SK-N-SH (cell line): ENCODE results near the gene EEA1. TPM values are rescaled to one million over a fixed set of nuclear protein-coding genes. Genes with fewer than 3 reads are reported as not detected.

Experiments used
- CTCF ChIA-PET: fragments of 300-600, 350-600 bp; formaldehyde crosslinking; extraction: SDS; loops from one replicate; lab custom pipeline; 2021; lab: Yijun Ruan, JAX
- POLR2A ChIA-PET: fragments of 350-600 bp; sonication (Branson Sonifier 250); formaldehyde crosslinking; extraction: SDS; loops from one replicate; lab custom pipeline; 2020; ENCODE audit warnings: antibody characterized with exemption, inconsistent platforms; lab: Yijun Ruan, JAX
- DNase-seq: peaks from one replicate; pipeline ENCODE4 v3.0.0; 2012
- H2AFZ ChIP-seq: fragments of 200-600 bp; sonication (generic); 2 replicates; pipeline ENCODE4 v1.8.1; 2016; ENCODE audit warnings: antibody characterized with exemption, mild to moderate bottlenecking, low read depth
- H3F3A ChIP-seq: fragments of 200-600 bp; sonication (generic); replicated peaks from 2 replicates; pipeline ENCODE3; 2016; ENCODE audit warnings: antibody characterized with exemption, mild to moderate bottlenecking; ENCODE audit not compliant: insufficient read depth
- H3K27ac ChIP-seq, 2 experiments: fragments of 200-500 bp in 1 of 2; fragments of 200-600 bp in 1 of 2; sonication (Bioruptor generic) in 1 of 2; sonication (generic), shearing (Covaris generic) in 1 of 2; 2 replicates each; pipeline versions ENCODE4 v1.5.1 to v1.6.1; 2014 to 2016; ENCODE audit warnings: low read depth in 2 of 2, inconsistent platforms in 1 of 2, low read length in 1 of 2, mild to moderate bottlenecking in 1 of 2, mixed read lengths in 1 of 2
- H3K27me3 ChIP-seq: fragments of 200-600 bp; sonication (generic), shearing (Covaris generic); 2 replicates; pipeline ENCODE4 v1.6.1; 2016; ENCODE audit warnings: mixed run types; ENCODE audit not compliant: insufficient read depth
- H3K36me3 ChIP-seq, 2 experiments: fragments of 200-500 bp in 1 of 2; fragments of 200-600 bp in 1 of 2; sonication (Bioruptor generic) in 1 of 2; sonication (generic) in 1 of 2; replicated peaks in 1 of 2; 2 replicates each; pipeline versions ENCODE3 to v1.5.1; 2014 to 2016; ENCODE audit warnings: low read length in 1 of 2, mild to moderate bottlenecking in 1 of 2; ENCODE audit not compliant: insufficient read depth in 2 of 2, control insufficient read depth in 1 of 2
- H3K4me1 ChIP-seq, 2 experiments: fragments of 200-500 bp in 1 of 2; fragments of 200-600 bp in 1 of 2; sonication (Bioruptor generic) in 1 of 2; sonication (generic), shearing (Covaris generic) in 1 of 2; 2 replicates each; pipeline versions ENCODE4 v1.5.1 to v1.6.1; 2014 to 2016; ENCODE audit warnings: low read depth in 1 of 2, low read length in 1 of 2, mixed run types in 1 of 2; ENCODE audit not compliant: insufficient read depth in 2 of 2, control insufficient read depth in 1 of 2
- H3K4me2 ChIP-seq: fragments of 200-600 bp; sonication (generic), shearing (Covaris generic); 2 replicates; pipeline ENCODE4 v1.6.1; 2017; ENCODE audit warnings: mixed run types
- H3K4me3 ChIP-seq, 2 experiments: fragments of 200-500 bp in 1 of 2; fragments of 200-600 bp in 1 of 2; sonication (Bioruptor generic) in 1 of 2; sonication (generic), shearing (Covaris generic) in 1 of 2; 2 replicates each; pipeline versions ENCODE4 v1.5.1 to v1.8.1; 2014 to 2016; ENCODE audit warnings: low read depth in 2 of 2, inconsistent platforms in 1 of 2, low read length in 1 of 2, mild to moderate bottlenecking in 1 of 2, mixed read lengths in 1 of 2, moderate library complexity in 1 of 2
- H3K79me2 ChIP-seq: fragments of 200-600 bp; sonication (generic); 2 replicates; pipeline ENCODE4 v1.8.1; 2017; ENCODE audit warnings: mild to moderate bottlenecking; ENCODE audit not compliant: insufficient read depth
- H3K9ac ChIP-seq: fragments of 200-600 bp; sonication (generic); 2 replicates; pipeline ENCODE4 v1.6.1; 2017; ENCODE audit warnings: mixed run types
- H3K9me2 ChIP-seq: fragments of 200-600 bp; sonication (generic); 2 replicates; pipeline ENCODE4 v1.6.1; 2017; ENCODE audit warnings: mixed run types
- H3K9me3 ChIP-seq: fragments of 200-600 bp; sonication (generic); 2 replicates; pipeline ENCODE4 v1.6.1; 2017; ENCODE audit warnings: mixed run types, mild to moderate bottlenecking, moderate library complexity
- H4K20me1 ChIP-seq: fragments of 200-600 bp; sonication (generic); 2 replicates; pipeline ENCODE4 v1.6.1; 2017; ENCODE audit warnings: mild to moderate bottlenecking, mixed run types; ENCODE audit not compliant: insufficient read depth
- CHD2 ChIP-seq: fragments of 150-350 bp; IDR thresholded peaks from 2 replicates; pipeline ENCODE4 v1.6.1; 2018; ENCODE audit warnings: low read length; ENCODE audit not compliant: partially characterized antibody
- CTCF ChIP-seq: fragments of 200-600 bp; sonication (generic); IDR thresholded peaks from 2 replicates; pipeline ENCODE4 v1.6.1; 2017; ENCODE audit warnings: antibody characterized with exemption, mild to moderate bottlenecking, moderate library complexity
- ELF1 ChIP-seq: IDR thresholded peaks from 2 replicates; pipeline ENCODE4 v1.4.0; 2012
- EP300 ChIP-seq, 2 experiments: IDR thresholded peaks; 2 replicates each; pipeline versions ENCODE4 v1.4.0 to v1.6.1; 2012; ENCODE audit warnings: borderline replicate concordance in 1 of 2, low read depth in 1 of 2, low read length in 1 of 2
- FOSL2 ChIP-seq: IDR thresholded peaks from 2 replicates; pipeline ENCODE4 v1.4.0; 2012; ENCODE audit warnings: low read depth, mild to moderate bottlenecking, moderate library complexity, borderline replicate concordance
- FOXJ3 ChIP-seq: sonication (generic); formaldehyde crosslinking; IDR thresholded peaks from 2 replicates; pipeline ENCODE4 v1.5.1; 2020; ENCODE audit warnings: mild to moderate bottlenecking, missing genetic modification reagents
- GABPA ChIP-seq: IDR thresholded peaks from 2 replicates; pipeline ENCODE4 v1.4.0; 2012; ENCODE audit warnings: low read depth, mild to moderate bottlenecking
- GATA2 ChIP-seq: sonication (generic); formaldehyde crosslinking; IDR thresholded peaks from 2 replicates; pipeline ENCODE4 v1.5.0; 2020; ENCODE audit warnings: mild to moderate bottlenecking, missing genetic modification reagents
- MEF2A ChIP-seq: IDR thresholded peaks from 2 replicates; pipeline ENCODE4 v1.4.0; 2012; ENCODE audit warnings: low read depth, borderline replicate concordance
- MXI1 ChIP-seq: IDR thresholded peaks from 2 replicates; pipeline ENCODE4 v1.6.1; 2012; ENCODE audit warnings: mild to moderate bottlenecking, low read depth, low read length, improper control_type of control experiment
- NFIC ChIP-seq: IDR thresholded peaks from 2 replicates; pipeline ENCODE4 v1.4.0; 2012; ENCODE audit warnings: borderline replicate concordance
- NRF1 ChIP-seq: IDR thresholded peaks from 2 replicates; pipeline ENCODE4 v1.6.1; 2012; ENCODE audit warnings: low read depth, mild to moderate bottlenecking, low read length
- RAD21 ChIP-seq: IDR thresholded peaks from 2 replicates; pipeline ENCODE4 v1.6.1; 2012; ENCODE audit warnings: mild to moderate bottlenecking, low read length
- RXRA ChIP-seq: IDR thresholded peaks from 2 replicates; pipeline ENCODE4 v1.4.0; 2012; ENCODE audit warnings: low read depth, mild to moderate bottlenecking, borderline replicate concordance
- SIN3A ChIP-seq: IDR thresholded peaks from 2 replicates; pipeline ENCODE4 v1.6.1; 2012; ENCODE audit warnings: low read depth, mild to moderate bottlenecking, low read length, moderate library complexity, borderline replicate concordance
- SMC3 ChIP-seq: IDR thresholded peaks from 2 replicates; pipeline ENCODE4 v1.6.1; 2012; ENCODE audit warnings: low read depth, low read length, improper control_type of control experiment
- TAF1 ChIP-seq: IDR thresholded peaks from 2 replicates; pipeline ENCODE4 v1.6.1; 2012; ENCODE audit warnings: low read depth, mild to moderate bottlenecking, low read length, moderate library complexity, borderline replicate concordance
- TCF12 ChIP-seq: IDR thresholded peaks from 2 replicates; pipeline ENCODE4 v1.4.0; 2012
- TEAD4 ChIP-seq: IDR thresholded peaks from 2 replicates; pipeline ENCODE4 v1.4.0; 2012; ENCODE audit warnings: mild to moderate bottlenecking, borderline replicate concordance; ENCODE audit not compliant: insufficient read depth
- USF1 ChIP-seq: IDR thresholded peaks from 2 replicates; pipeline ENCODE4 v1.4.0; 2012; ENCODE audit warnings: low read depth, borderline replicate concordance
- USF2 ChIP-seq: fragments of 150-350 bp; IDR thresholded peaks from 2 replicates; pipeline ENCODE4 v1.6.1; 2017; ENCODE audit warnings: antibody characterized with exemption, low read length, low read depth, borderline replicate concordance
- YY1 ChIP-seq: IDR thresholded peaks from 2 replicates; pipeline ENCODE4 v1.4.0; 2012; ENCODE audit warnings: low read depth, mild to moderate bottlenecking
- WGBS: methylation state at CpG from one replicate; pipeline ENCODE4 v1.1.6; 2017; ENCODE audit warnings: low lambda C conversion rate; 5-methylcytosine and 5-hydroxymethylcytosine counted together
- polyA plus RNA-seq, 3 experiments: library from polyadenylated mRNA; depleted of rRNA; stranded (reverse); fragments of >200 nt; gene quantifications; 2 replicates each; pipeline ENCODE4 v1.2.3, GENCODE V29; 2012

Gene EEA1
- polyA plus RNA-seq, 1 of the 3 experiments (the other 2 are of a cell fraction) = 1.5 TPM

DNA sequence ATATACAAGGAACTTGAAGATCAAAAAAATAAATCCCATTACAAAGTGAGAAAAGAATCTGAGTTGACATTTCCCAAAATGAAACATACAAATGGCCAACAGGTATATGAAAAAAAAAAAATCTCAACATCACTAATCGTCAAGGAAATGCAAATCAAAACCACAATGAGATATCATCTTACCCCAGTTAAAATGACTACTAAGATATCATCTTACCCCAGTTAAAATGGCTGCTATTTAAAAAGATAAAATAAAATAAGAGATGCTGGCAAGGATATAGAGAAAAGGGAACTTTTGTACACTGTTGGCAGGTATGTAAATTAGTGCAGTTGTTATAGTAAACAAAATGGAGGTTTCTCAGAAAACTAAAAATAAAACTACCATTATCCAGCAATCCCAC lies 181.9 kb downstream of the EEA1 start:
- no peak for DNase-seq
- no peaks in the 10 kb centered on the region for H3K79me2 ChIP-seq
- POLR2A ChIA-PET = no interaction called here
- H3K27me3 ChIP-seq = no peaks in the 10 kb centered on the region
- H3K4me2 ChIP-seq = no peak overlapping the region; the same call in 1 of the 2 replicates
- H3K9me3 ChIP-seq = no peaks in the 10 kb centered on the region
- H3F3A ChIP-seq = peaks cover 17% of the 10 kb centered on the region
- TF ChIP-seq CTCF = peak; percentile 18; the same call in 1 of the 2 replicates
- peak; percentile 62; the same call in 1 of the 2 replicates for TF ChIP-seq YY1
- TF ChIP-seq TEAD4 = no peak
- no peak for TF ChIP-seq GATA2 (CRISPR knock-in tag)
- no peak for TF ChIP-seq MXI1
- TF ChIP-seq FOSL2 = no peak
- no peak overlapping the region for H3K4me3 ChIP-seq
- 27% methylated on average over 1 of the region's 1 CpG for WGBS
- peak overlapping the region in 1 of 2 experiments; percentile 98; a peak in 2 of 4 replicates for H3K27ac ChIP-seq
- H3K4me1 ChIP-seq = peaks cover 0 to 16% of the 10 kb centered on the region in 2 experiments
- CTCF ChIA-PET = interaction anchor here (0.6 kb wide), 1 partner anchor 87 kb away, joined by 3 read pairs; no protein-coding TSS in a partner anchor
- no peak overlapping the region for H3K9ac ChIP-seq
- peak overlapping the region; percentile 79; the same call in 1 of the 2 replicates for H2AFZ ChIP-seq
- H3K36me3 ChIP-seq = no peaks in the 10 kb centered on the region
- no peaks in the 10 kb centered on the region for H4K20me1 ChIP-seq
- H3K9me2 ChIP-seq = no peaks in the 10 kb centered on the region

DNA sequence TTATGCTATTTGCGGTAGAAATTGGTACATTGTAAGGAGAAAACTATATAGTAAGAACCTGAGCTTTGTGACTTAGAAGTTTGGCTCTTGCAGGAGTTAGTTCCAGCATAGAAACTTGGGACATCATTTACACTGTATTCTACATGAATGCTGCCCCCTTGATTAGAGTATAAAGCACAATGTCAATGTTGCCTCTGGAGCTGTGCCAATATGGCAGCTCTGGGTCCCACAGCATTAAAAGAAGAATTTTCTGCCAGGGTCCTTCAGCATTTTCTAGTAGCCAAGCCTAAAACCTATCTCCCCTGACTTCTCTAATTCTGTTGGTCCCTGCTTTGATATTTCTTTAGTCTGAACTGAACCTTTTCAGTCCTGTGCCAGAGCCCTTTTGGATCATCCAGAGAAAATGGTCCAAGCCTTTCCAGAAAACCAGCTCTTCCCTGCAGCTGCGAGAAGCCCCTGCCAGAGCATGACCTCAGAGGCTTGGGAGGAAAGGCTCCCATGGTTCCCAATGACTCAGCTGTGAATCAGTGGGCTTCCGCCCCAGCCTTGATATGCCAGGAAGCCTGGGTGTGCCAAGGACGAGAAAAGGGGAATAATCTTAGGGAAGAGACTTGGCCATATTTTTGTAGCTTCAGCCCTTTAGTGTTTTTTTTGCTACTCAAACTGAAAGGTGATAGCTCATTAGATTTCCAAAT lies 183.1 kb downstream of the EEA1 start:
- H3K79me2 ChIP-seq = no peaks in the 10 kb centered on the region
- peaks cover 0 to 16% of the 10 kb centered on the region in 2 experiments for H3K4me1 ChIP-seq
- peak overlapping the region; percentile 4 to 98; a peak in 3 of 4 replicates for H3K27ac ChIP-seq
- H3K9ac ChIP-seq = peak overlapping the region; percentile 48; the same call in 1 of the 2 replicates
- H2AFZ ChIP-seq = peak overlapping the region; percentile 79
- H3K9me2 ChIP-seq = no peaks in the 10 kb centered on the region
- H4K20me1 ChIP-seq = no peaks in the 10 kb centered on the region
- no peaks in the 10 kb centered on the region for H3K27me3 ChIP-seq
- no peaks in the 10 kb centered on the region for H3K36me3 ChIP-seq
- WGBS = 30% methylated on average over 4 of the region's 4 CpGs
- POLR2A ChIA-PET = no interaction called here
- DNase-seq = peak; percentile 10
- peaks cover 17% of the 10 kb centered on the region for H3F3A ChIP-seq
- H3K4me2 ChIP-seq = peak overlapping the region; percentile 32; the same call in 1 of the 2 replicates
- no peak overlapping the region for H3K4me3 ChIP-seq
- CTCF ChIA-PET = interaction anchor here (1.4 kb wide), 1 partner anchor 241 kb away, joined by 3 read pairs; no protein-coding TSS in a partner anchor
- no peaks in the 10 kb centered on the region for H3K9me3 ChIP-seq
- TF ChIP-seq EP300 (IDR thresholded peaks at IDR 0.05; ENCODE audit: borderline replicate concordance in 1 of 2, low read depth in 1 of 2, low read length in 1 of 2) (peak in 1 of 2 experiments; percentile 83; a peak in 2 of 4 replicates), GABPA (no peak; the same call in 1 of the 2 replicates), RAD21 (no peak), NFIC (peak; percentile 93), TAF1 (no peak), RXRA (peak; percentile 62; the same call in 1 of the 2 replicates), FOXJ3 (no peak), MXI1 (no peak), SIN3A (0 out of 2 replicates have a peak, but pooled peaks have one; percentile 38), ELF1 (peak; percentile 53), MEF2A (no peak), TCF12 (peak; percentile 88), NRF1 (no peak), CHD2 (no peak), SMC3 (no peak), TEAD4 (0 out of 2 replicates have a peak, but pooled peaks have one; percentile 22), FOSL2 (peak; percentile 98), USF2 (no peak), USF1 (no peak)
